Lower leg skin (tissue), 4 donors: ENCODE results near the gene DGKB. TPM values are rescaled to one million over a fixed set of nuclear protein-coding genes. Genes with fewer than 3 reads are reported as not detected.

Experiments used
- DNase-seq, 2 donors: peaks; one replicate each; pipeline ENCODE4 v3.0.0-alpha.2; 2019; ENCODE audit warnings: low spot score in 2 of 2
- H3K4me3 ChIP-seq: fragments of 200-600 bp; sonication (generic); 2 replicates; pipeline ENCODE4 v1.5.1; 2017; ENCODE audit warnings: mild to moderate bottlenecking, low read depth; ENCODE audit not compliant: poor library complexity, severe bottlenecking
- CTCF ChIP-seq, 3 donors: fragments of 450-650 bp; IDR thresholded peaks; one replicate each; pipeline ENCODE4 v1.5.1; 2016; ENCODE audit warnings: antibody characterized with exemption in 3 of 3, mild to moderate bottlenecking in 3 of 3, moderate library complexity in 2 of 3
- POLR2A ChIP-seq, 2 donors: fragments of 450-650 bp; IDR thresholded peaks; one replicate each; pipeline ENCODE4 v1.6.1; 2016 to 2017; ENCODE audit warnings: antibody characterized with exemption in 2 of 2, mild to moderate bottlenecking in 1 of 2, moderate library complexity in 1 of 2
- WGBS, 2 donors: methylation state at CpG; one replicate each; pipeline ENCODE4 v1.1.5; 2018; 5-methylcytosine and 5-hydroxymethylcytosine counted together
- intact Hi-C: fragments of 100-400 bp; cut with DNase I; formaldehyde crosslinking; loops from one replicate; pipeline ENCODE4 v1.15.0; 2023; ENCODE audit warnings: low total_unique reads
- total RNA-seq, 4 donors: library from RNA; depleted of rRNA; stranded (reverse); fragments of >200 nt; gene quantifications; one replicate each; pipeline ENCODE4 v1.1.0, GENCODE V29; 2016

Gene DGKB
- total RNA-seq, 4 donors from 2014 or later: 0.05 to 0.58 TPM; not detected in 2

DNA sequence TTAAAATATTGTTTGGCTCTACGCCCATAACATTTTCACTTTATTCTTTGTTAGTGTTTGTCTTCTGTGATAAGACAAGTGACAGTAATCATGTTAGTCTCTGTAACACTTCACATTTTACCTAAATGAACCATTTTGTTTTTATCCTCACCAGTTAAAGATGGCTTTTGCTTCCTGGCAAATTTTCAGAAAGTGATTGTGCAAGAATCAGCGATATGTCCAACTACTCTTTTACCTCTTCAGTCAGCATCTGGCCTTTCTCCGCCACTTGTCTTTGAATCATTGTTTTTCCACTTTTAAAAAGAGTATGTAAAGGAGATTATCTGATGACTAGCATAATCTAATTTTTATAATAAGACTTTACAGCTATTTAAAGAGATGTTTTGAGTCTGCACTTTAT, 3.5 kb downstream of the DGKB start:
- H3K4me3 ChIP-seq: no peak overlapping the region
- TF ChIP-seq CTCF (IDR thresholded peaks at IDR 0.05) (no peak), POLR2A (IDR thresholded peaks at IDR 0.05) (no peak)
- WGBS, 2 donors: 77 to 80% methylated on average over 3 of the region's 3 CpGs
- intact Hi-C loops: no loop called here
- no peak for DNase-seq

DNA sequence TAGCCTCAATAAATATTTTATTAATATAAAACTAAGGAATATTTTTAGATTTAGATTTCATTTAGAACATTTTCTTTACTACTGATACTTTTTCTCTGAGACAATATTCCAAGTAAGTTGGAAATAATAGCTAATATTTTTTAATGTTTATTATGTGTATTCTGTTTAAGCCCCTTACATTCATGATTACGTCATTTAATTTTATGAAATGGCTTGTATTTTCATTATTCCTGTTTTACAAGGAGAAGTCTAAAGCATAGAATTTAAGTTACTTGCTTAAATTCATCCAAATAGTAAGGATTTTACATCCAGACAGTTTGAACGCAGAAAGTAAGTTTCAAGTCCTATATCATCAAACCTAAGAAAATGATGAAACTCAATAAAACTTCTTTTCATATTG, 6.1 kb downstream of the DGKB start:
- WGBS, 2 donors: 93 to 95% methylated on average over 2 of the region's 2 CpGs
- no peak overlapping the region for H3K4me3 ChIP-seq
- DNase-seq: no peak
- intact Hi-C loops: no loop called here
- TF ChIP-seq CTCF (IDR thresholded peaks at IDR 0.05) (no peak), POLR2A (IDR thresholded peaks at IDR 0.05) (no peak)

DNA sequence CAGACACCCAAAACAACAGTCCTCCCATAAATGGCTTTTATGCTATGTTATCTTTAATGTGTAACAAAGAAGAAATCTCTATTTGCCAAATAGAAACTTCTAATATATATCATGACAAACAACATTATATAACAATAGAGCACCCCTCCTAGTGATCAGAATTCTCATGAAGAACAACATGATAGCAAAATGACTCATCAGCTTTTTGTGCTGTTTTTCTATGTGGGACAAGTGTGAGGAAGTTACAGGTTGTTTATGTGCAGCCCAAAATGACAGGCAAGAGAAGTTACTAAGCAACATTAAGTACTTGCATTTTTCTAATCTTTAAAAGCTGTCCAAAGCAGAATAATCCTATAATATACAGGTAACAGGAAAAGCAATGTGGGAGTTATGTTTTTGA, 7.7 kb downstream of the DGKB start:
- intact Hi-C loops: no loop called here
- no peak for DNase-seq
- no peak for TF ChIP-seq POLR2A (IDR thresholded peaks at IDR 0.05)
- no peak overlapping the region for H3K4me3 ChIP-seq

DNA sequence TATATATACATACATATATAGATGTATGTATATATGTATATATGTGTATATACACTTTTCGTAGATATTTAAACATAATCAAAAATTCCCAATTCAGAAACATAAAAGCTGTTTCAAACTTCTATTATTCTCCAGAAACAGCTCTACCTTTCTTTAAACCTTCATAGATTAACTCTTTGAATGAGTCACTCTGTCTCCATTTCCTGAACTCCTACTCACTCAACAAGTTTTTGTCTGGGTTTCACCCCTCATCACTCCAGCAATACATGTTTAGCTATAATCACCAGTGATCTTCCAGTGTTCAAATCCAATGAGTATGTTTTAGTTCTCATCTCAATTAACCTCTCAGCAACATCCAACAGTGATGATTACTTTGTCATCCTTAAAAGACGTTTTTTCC, 9.6 kb downstream of the DGKB start:
- no peak for TF ChIP-seq POLR2A (IDR thresholded peaks at IDR 0.05)
- TF ChIP-seq CTCF (IDR thresholded peaks at IDR 0.05): no peak
- DNase-seq: no peak
- WGBS, 2 donors: 61 to 63% methylated on average over 2 of the region's 2 CpGs
- no peak overlapping the region for H3K4me3 ChIP-seq
- intact Hi-C loops: no loop called here

DNA sequence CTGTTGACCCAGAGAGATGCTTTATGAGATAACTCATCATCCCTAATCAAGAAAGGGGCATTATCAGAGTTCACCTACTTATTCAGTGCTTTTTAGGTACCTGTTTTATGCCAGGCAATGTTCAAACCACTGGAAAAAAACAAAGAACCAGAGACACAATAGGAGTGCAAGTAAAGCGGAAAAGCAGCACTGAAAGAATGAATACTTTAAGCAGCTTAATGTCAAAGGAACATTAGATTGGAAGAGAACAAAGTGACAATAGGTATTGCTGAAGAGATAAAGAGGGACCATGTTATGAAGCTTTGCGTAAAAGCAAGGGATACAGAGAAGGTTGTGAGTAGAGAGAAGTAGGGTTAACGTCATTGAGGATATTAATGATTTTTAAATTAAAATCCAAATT, 11.3 kb downstream of the DGKB start:
- 90 to 97% methylated on average over 3 of the region's 3 CpGs for WGBS, 2 donors
- DNase-seq: no peak
- intact Hi-C loops: no loop called here
- no peak for TF ChIP-seq CTCF (IDR thresholded peaks at IDR 0.05)
- TF ChIP-seq POLR2A (IDR thresholded peaks at IDR 0.05): no peak
- H3K4me3 ChIP-seq: no peak overlapping the region

- intact Hi-C loops: no loop called here
- WGBS, 2 donors: 25 to 39% methylated on average over 1 of the region's 1 CpG
- no peak for DNase-seq
- no peak overlapping the region for H3K4me3 ChIP-seq
- TF ChIP-seq POLR2A (IDR thresholded peaks at IDR 0.05) (no peak), CTCF (IDR thresholded peaks at IDR 0.05) (no peak)
Measured at GRCh38 chr7:14888962-14889361, 13.6 kb downstream of the DGKB start.
